Neural crest cell (in vitro differentiated cells): Measurements from ENCODE around the gene RARA. TPM values are rescaled to one million over a fixed set of nuclear protein-coding genes. Genes with fewer than 3 reads are reported as not detected.

Experiments used
- DNase-seq: peaks from one replicate; pipeline ENCODE4 v3.0.0; 2021; ENCODE audit warnings: low read depth, mixed read lengths, low spot score
- H3K27ac Mint-ChIP-seq: one replicate; pipeline ENCODE4 v1.8.0; 2021; ENCODE audit warnings: mild to moderate bottlenecking, mixed read lengths; ENCODE audit not compliant: unreplicated experiment
- H3K27me3 Mint-ChIP-seq: 2 replicates; pipeline ENCODE4 v1.8.0; 2021; ENCODE audit warnings: low read depth, mild to moderate bottlenecking, mixed read lengths
- H3K36me3 Mint-ChIP-seq: 2 replicates; pipeline ENCODE4 v1.8.0; 2021; ENCODE audit warnings: low read depth, mild to moderate bottlenecking, mixed read lengths
- H3K4me1 Mint-ChIP-seq: 2 replicates; pipeline ENCODE4 v1.8.0; 2021; ENCODE audit warnings: mixed read lengths
- H3K4me3 Mint-ChIP-seq: one replicate; pipeline ENCODE4 v1.8.0; 2021; ENCODE audit warnings: mild to moderate bottlenecking, mixed read lengths
- H3K9me3 Mint-ChIP-seq: 2 replicates; pipeline ENCODE4 v1.8.0; 2021; ENCODE audit warnings: mixed read lengths
- total RNA-seq: library from RNA; stranded (reverse); gene quantifications from 2 replicates; pipeline ENCODE4 v1.2.1, GENCODE V29; 2021
- TF ChIP-seq, protein P1 (sequence below): fragments of 200-600 bp; sonication (generic); conservative IDR thresholded peaks from 2 replicates; pipeline ENCODE4 v1.5.0; 2021; ENCODE audit warnings: antibody characterized with exemption, mild to moderate bottlenecking

RARA gene
- total RNA-seq, 1 donor from 2014 or later, result 25.9 TPM

- TF ChIP-seq, protein P1, sequence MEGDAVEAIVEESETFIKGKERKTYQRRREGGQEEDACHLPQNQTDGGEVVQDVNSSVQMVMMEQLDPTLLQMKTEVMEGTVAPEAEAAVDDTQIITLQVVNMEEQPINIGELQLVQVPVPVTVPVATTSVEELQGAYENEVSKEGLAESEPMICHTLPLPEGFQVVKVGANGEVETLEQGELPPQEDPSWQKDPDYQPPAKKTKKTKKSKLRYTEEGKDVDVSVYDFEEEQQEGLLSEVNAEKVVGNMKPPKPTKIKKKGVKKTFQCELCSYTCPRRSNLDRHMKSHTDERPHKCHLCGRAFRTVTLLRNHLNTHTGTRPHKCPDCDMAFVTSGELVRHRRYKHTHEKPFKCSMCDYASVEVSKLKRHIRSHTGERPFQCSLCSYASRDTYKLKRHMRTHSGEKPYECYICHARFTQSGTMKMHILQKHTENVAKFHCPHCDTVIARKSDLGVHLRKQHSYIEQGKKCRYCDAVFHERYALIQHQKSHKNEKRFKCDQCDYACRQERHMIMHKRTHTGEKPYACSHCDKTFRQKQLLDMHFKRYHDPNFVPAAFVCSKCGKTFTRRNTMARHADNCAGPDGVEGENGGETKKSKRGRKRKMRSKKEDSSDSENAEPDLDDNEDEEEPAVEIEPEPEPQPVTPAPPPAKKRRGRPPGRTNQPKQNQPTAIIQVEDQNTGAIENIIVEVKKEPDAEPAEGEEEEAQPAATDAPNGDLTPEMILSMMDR, result no peak
- no peak overlapping the region for H3K4me3 Mint-ChIP-seq
- H3K9me3 Mint-ChIP-seq, result no peaks in the 10 kb centered on the region
- H3K27ac Mint-ChIP-seq, result no peak overlapping the region
- H3K4me1 Mint-ChIP-seq, result peaks cover 63% of the 10 kb centered on the region
- no peak for DNase-seq
- peaks cover 16% of the 10 kb centered on the region for H3K27me3 Mint-ChIP-seq
- no peaks in the 10 kb centered on the region for H3K36me3 Mint-ChIP-seq
Observed at GRCh38 chr17:40315206-40315605, 6.2 kb downstream of the RARA start.

- no peak for DNase-seq
- Mint-ChIP-seq H3K4me3 (peak overlapping the region; percentile 72), H3K27me3 (peaks cover 16% of the 10 kb centered on the region), H3K27ac (peak overlapping the region; percentile 50), H3K9me3 (no peaks in the 10 kb centered on the region), H3K36me3 (no peaks in the 10 kb centered on the region), H3K4me1 (peaks cover 66% of the 10 kb centered on the region)
- TF ChIP-seq, protein P1, result no peak
Observed at GRCh38 chr17:40315678-40316570, 6.9 kb downstream of the RARA start.

DNA sequence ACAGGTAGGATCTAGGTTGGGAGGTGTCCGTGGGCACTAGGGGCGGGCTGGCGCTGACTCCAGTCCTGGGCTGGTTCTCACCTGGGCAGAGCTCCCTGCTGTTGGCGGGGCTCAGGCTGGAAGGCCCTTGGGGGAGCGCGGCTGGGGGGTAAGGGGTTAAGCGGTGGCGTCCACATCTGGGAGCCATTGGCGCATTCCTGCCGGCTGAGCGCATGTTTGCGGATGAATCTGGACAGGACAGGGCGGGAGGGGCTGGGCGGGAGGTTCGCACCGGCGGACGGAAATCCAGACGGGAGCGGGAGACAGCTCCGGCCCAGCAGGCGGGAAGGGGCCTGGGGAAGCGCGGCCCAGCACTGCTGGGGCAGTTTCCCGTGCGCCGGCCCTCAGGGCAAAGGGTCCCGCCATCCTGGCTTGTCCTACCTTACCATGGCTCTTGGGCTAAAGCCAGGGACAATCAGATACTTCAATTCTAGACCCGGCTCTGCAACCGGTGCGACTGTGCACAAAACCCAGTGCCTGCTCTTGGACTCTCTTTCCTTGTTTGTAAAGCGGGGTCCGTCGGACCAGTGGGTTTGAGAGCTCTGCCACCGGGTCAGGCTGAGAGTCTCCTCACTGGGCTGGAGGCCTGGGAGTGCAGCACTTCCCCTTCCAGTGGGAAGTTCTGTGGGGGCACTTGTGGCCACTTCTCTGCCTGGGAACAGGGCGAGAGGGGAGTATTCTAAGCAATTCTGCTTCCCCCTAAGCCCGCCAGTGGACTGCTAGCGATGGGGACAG is 7.8 kb downstream of the RARA start:
- peaks cover 64% of the 10 kb centered on the region for H3K4me1 Mint-ChIP-seq
- H3K27ac Mint-ChIP-seq, result no peak overlapping the region
- peak overlapping the region; percentile 79 for H3K4me3 Mint-ChIP-seq
- no peaks in the 10 kb centered on the region for H3K36me3 Mint-ChIP-seq
- TF ChIP-seq, protein P1, result no peak
- DNase-seq, result peak; percentile 28
- H3K9me3 Mint-ChIP-seq, result no peaks in the 10 kb centered on the region
- peaks cover 16% of the 10 kb centered on the region for H3K27me3 Mint-ChIP-seq

- peak overlapping the region; percentile 79 for H3K4me3 Mint-ChIP-seq
- peaks cover 16% of the 10 kb centered on the region for H3K27me3 Mint-ChIP-seq
- peak overlapping the region; percentile 17 for H3K27ac Mint-ChIP-seq
- H3K4me1 Mint-ChIP-seq, result peaks cover 60% of the 10 kb centered on the region
- TF ChIP-seq, protein P1, result peak; percentile 54
- H3K9me3 Mint-ChIP-seq, result no peaks in the 10 kb centered on the region
- peak; percentile 61 for DNase-seq
- no peaks in the 10 kb centered on the region for H3K36me3 Mint-ChIP-seq
Observed at GRCh38 chr17:40317345-40317873, 8.4 kb downstream of the RARA start.
